ENCODE measurements around the gene SAMD11. TPM values are rescaled to one million over a fixed set of nuclear protein-coding genes. Genes with fewer than 3 reads are reported as not detected.

SAMD11 gene
- total RNA-seq, 2 donors from 2014 or later, result 2.1 to 2.3 TPM

GRCh38 chr1:899636-900317 is 23.9 kb upstream of the SAMD11 start:
- no peak overlapping the region for H3K27ac ChIP-seq
- ATAC-seq (no peak), DNase-seq (no peak)
- no peaks in the 10 kb centered on the region for H3K36me3 ChIP-seq (replicated peaks in 1 of 2; ENCODE audit: insufficient read depth in 1 of 2, low read depth in 2 of 2)
- intact Hi-C loops (cut with DNase I), result no loop called here
- H3K27me3 ChIP-seq, result no peaks in the 10 kb centered on the region
- H3K4me3 ChIP-seq, result no peak overlapping the region
- TF ChIP-seq, protein P1, sequence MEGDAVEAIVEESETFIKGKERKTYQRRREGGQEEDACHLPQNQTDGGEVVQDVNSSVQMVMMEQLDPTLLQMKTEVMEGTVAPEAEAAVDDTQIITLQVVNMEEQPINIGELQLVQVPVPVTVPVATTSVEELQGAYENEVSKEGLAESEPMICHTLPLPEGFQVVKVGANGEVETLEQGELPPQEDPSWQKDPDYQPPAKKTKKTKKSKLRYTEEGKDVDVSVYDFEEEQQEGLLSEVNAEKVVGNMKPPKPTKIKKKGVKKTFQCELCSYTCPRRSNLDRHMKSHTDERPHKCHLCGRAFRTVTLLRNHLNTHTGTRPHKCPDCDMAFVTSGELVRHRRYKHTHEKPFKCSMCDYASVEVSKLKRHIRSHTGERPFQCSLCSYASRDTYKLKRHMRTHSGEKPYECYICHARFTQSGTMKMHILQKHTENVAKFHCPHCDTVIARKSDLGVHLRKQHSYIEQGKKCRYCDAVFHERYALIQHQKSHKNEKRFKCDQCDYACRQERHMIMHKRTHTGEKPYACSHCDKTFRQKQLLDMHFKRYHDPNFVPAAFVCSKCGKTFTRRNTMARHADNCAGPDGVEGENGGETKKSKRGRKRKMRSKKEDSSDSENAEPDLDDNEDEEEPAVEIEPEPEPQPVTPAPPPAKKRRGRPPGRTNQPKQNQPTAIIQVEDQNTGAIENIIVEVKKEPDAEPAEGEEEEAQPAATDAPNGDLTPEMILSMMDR (IDR thresholded peaks at IDR 0.05), result no peak
- TF ChIP-seq POLR2A (IDR thresholded peaks at IDR 0.05), result no peak
- H3K4me1 ChIP-seq, result peaks cover 7% of the 10 kb centered on the region
- no peaks in the 10 kb centered on the region for H3K9me3 ChIP-seq
- 65 to 71% methylated on average over 7 to 8 of the region's 8 CpGs for WGBS, 2 donors

- H3K27ac ChIP-seq, result no peak overlapping the region
- no peak for TF ChIP-seq POLR2A (IDR thresholded peaks at IDR 0.05)
- TF ChIP-seq, protein P1 (IDR thresholded peaks at IDR 0.05), result no peak
- whole genome bisulfite sequencing, 2 donors, result 62 to 67% methylated on average over 18 of the region's 18 CpGs
- intact Hi-C loops (cut with DNase I), result no loop called here
- H3K36me3 ChIP-seq (replicated peaks in 1 of 2; ENCODE audit: insufficient read depth in 1 of 2, low read depth in 2 of 2), result no peaks in the 10 kb centered on the region
- no peak overlapping the region for H3K4me3 ChIP-seq
- no peaks in the 10 kb centered on the region for H3K9me3 ChIP-seq
- peaks cover 0 to 6% of the 10 kb centered on the region in 2 donors for H3K27me3 ChIP-seq
- ATAC-seq, result no peak
- no peak for DNase-seq
- H3K4me1 ChIP-seq, result peaks cover 14% of the 10 kb centered on the region
These were observed 22.4 kb upstream of the SAMD11 start for GRCh38 chr1:901108-901859.

DNA sequence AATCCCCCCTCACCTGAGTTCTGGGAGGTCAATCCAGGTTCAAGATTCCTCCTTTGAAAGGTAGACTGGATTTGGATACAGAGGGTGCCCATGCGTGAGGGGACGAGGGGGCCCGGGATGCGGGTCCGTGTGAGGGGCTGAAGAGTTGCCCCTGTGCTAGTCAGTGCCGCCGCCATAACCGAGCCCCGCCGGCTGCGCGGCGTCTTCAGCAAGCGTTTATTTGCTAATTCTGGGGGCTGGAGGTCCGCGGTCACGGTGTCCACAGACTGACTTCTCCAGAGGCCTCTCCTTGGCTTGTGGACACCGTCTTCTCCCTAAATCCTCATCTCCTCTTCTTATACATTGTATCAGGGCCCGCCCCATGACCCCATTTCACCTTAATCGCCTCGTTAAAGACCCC is 20.9 kb upstream of the SAMD11 start:
- TF ChIP-seq, protein P1 (IDR thresholded peaks at IDR 0.05), result no peak
- TF ChIP-seq POLR2A (IDR thresholded peaks at IDR 0.05), result no peak
- 86 to 87% methylated on average over 19 to 21 of the region's 21 CpGs for WGBS, 2 donors
- intact Hi-C loops (cut with DNase I), result no loop called here
- no peak overlapping the region for H3K27ac ChIP-seq
- no peak overlapping the region for H3K4me3 ChIP-seq
- H3K4me1 ChIP-seq, result peaks cover 14% of the 10 kb centered on the region
- no peak for ATAC-seq
- peaks cover 0 to 6% of the 10 kb centered on the region in 2 donors for H3K27me3 ChIP-seq
- no peaks in the 10 kb centered on the region for H3K36me3 ChIP-seq (replicated peaks in 1 of 2; ENCODE audit: insufficient read depth in 1 of 2, low read depth in 2 of 2)
- H3K9me3 ChIP-seq, result no peaks in the 10 kb centered on the region
- DNase-seq, result no peak

GRCh38 chr1:903305-903704 is 20.4 kb upstream of the SAMD11 start:
- intact Hi-C loops (cut with DNase I), result no loop called here
- no peaks in the 10 kb centered on the region for H3K9me3 ChIP-seq
- WGBS, 2 donors, result 86 to 91% methylated on average over 10 of the region's 10 CpGs
- ATAC-seq, result no peak
- peaks cover 0 to 6% of the 10 kb centered on the region in 2 donors for H3K27me3 ChIP-seq
- H3K4me3 ChIP-seq, result no peak overlapping the region
- DNase-seq, result no peak
- peaks cover 14% of the 10 kb centered on the region for H3K4me1 ChIP-seq
- no peaks in the 10 kb centered on the region for H3K36me3 ChIP-seq (replicated peaks in 1 of 2; ENCODE audit: insufficient read depth in 1 of 2, low read depth in 2 of 2)
- TF ChIP-seq, protein P1 (IDR thresholded peaks at IDR 0.05), result no peak
- no peak for TF ChIP-seq POLR2A (IDR thresholded peaks at IDR 0.05)
- H3K27ac ChIP-seq, result no peak overlapping the region
